H1 (cell line): Measurements from ENCODE around the gene AK2. TPM values are rescaled to one million over a fixed set of nuclear protein-coding genes. Genes with fewer than 3 reads are reported as not detected.

Experiments used
- CHD7 ChIP-seq: fragments of 300-600 bp; sonication (generic); IDR thresholded peaks from 2 replicates; pipeline ENCODE4 v1.7.1; 2012; ENCODE audit warnings: low read length, moderate library complexity, mild to moderate bottlenecking, inconsistent platforms; ENCODE audit not compliant: insufficient replicate concordance
- SP1 ChIP-seq: IDR thresholded peaks from 2 replicates; pipeline ENCODE4 v1.6.1; 2011; ENCODE audit warnings: low read depth, low read length
- polyA plus RNA-seq, 7 experiments: library from polyadenylated mRNA; depleted of rRNA in 3 of 7; stranded (reverse) in 5 of 7; unstranded in 2 of 7; fragments of >200 nt in 5 of 7; fragments of 200-250 nt in 2 of 7; gene quantifications; 1 replicate in 5 of 7; 2 replicates in 1 of 7; 4 replicates in 1 of 7; pipeline versions ENCODE4 v1.2.1 to v1.2.3, GENCODE V29; 2011 to 2013; ENCODE audit warnings: missing spikeins in 2 of 7, mixed read lengths in 2 of 7
- total RNA-seq: library from RNA; stranded (reverse); fragmentation: NEBNext Ultra II Directional; extraction: Animal tissue kit (Norgen Biotek cat#: 25700); gene quantifications from 2 replicates; pipeline ENCODE4 v1.2.1, GENCODE V29; 2021

The AK2 gene
- total and polyA plus RNA-seq, 2 of the 8 experiments (the other 6 are each of a cell fraction or from before 2014, with no cell fraction given): 92.3 to 137 TPM

- no peak for TF ChIP-seq CHD7
- no peak for TF ChIP-seq SP1
Observed at GRCh38 chr1:33078030-33078591, 41.4 kb upstream of the AK2 start (continued).
